ENCODE results near the gene ASH1L.
A peak's percentile ranks its signal among the peaks of the same experiment; 100 is the strongest.

The ASH1L gene

GRCh38 chr1:155320661-155321617 lies 241.7 kb downstream of the ASH1L start, which contains the start of gene RUSC1:
TSS of gene RUSC1 (plus strand) at chr1:155320894. CDS start at chr1:155321774, 880 bp downstream.
- Histone ChIP-seq H3K9ac (ENCODE audit: low read length in 2 of 2) (peak within 1 kb of the TSS; percentile 62 to 71), H3K36me3 (ENCODE audit: control insufficient read depth in 2 of 2, insufficient read depth in 2 of 2, low read length in 2 of 2) (peaks cover 3 to 6% of the 10 kb centered on the region in 2 donors), H3K9me3 (ENCODE audit: control insufficient read depth in 2 of 2, low read length in 2 of 2) (no peaks in the 10 kb centered on the region), H3K27ac (ENCODE audit: low read length) (peak within 1 kb of the TSS; percentile 88), H3K27me3 (ENCODE audit: control insufficient read depth in 1 of 2, insufficient read depth in 2 of 2, low read length in 2 of 2) (no peaks in the 10 kb centered on the region), H3K4me1 (ENCODE audit: control insufficient read depth, insufficient read depth, low read length) (peaks cover 53% of the 10 kb centered on the region), H3K4me3 (ENCODE audit: low read length in 2 of 2) (peak within 1 kb of the TSS; percentile 73 to 91)

- Histone ChIP-seq H3K27me3 (ENCODE audit: control insufficient read depth in 1 of 2, insufficient read depth in 2 of 2, low read length in 2 of 2) (no peaks in the 10 kb centered on the region), H3K9ac (ENCODE audit: low read length in 2 of 2) (peak overlapping the region; percentile 62 to 71), H3K4me3 (ENCODE audit: low read length in 2 of 2) (peak overlapping the region; percentile 73 to 91), H3K27ac (ENCODE audit: low read length) (peak overlapping the region; percentile 88), H3K9me3 (ENCODE audit: control insufficient read depth in 2 of 2, low read length in 2 of 2) (no peaks in the 10 kb centered on the region), H3K4me1 (ENCODE audit: control insufficient read depth, insufficient read depth, low read length) (peaks cover 46% of the 10 kb centered on the region), H3K36me3 (ENCODE audit: control insufficient read depth in 2 of 2, insufficient read depth in 2 of 2, low read length in 2 of 2) (peaks cover 3 to 6% of the 10 kb centered on the region in 2 donors)
These were observed 242.4 kb downstream of the ASH1L start for GRCh38 chr1:155320252-155320651.

- Histone ChIP-seq H3K9ac (ENCODE audit: low read length in 2 of 2) (no peak overlapping the region), H3K4me1 (ENCODE audit: control insufficient read depth, insufficient read depth, low read length) (peaks cover 42% of the 10 kb centered on the region), H3K27ac (ENCODE audit: low read length) (no peak overlapping the region), H3K36me3 (ENCODE audit: control insufficient read depth in 2 of 2, insufficient read depth in 2 of 2, low read length in 2 of 2) (peaks cover 8 to 9% of the 10 kb centered on the region in 2 donors), H3K4me3 (ENCODE audit: low read length in 2 of 2) (no peak overlapping the region), H3K27me3 (ENCODE audit: control insufficient read depth in 1 of 2, insufficient read depth in 2 of 2, low read length in 2 of 2) (no peaks in the 10 kb centered on the region), H3K9me3 (ENCODE audit: control insufficient read depth in 2 of 2, low read length in 2 of 2) (no peaks in the 10 kb centered on the region)
These were observed 243.1 kb downstream of the ASH1L start for GRCh38 chr1:155319536-155319935.

GRCh38 chr1:155318082-155318481 lies 244.5 kb downstream of the ASH1L start:
- Histone ChIP-seq H3K36me3 (ENCODE audit: control insufficient read depth in 2 of 2, insufficient read depth in 2 of 2, low read length in 2 of 2) (peaks cover 12 to 13% of the 10 kb centered on the region in 2 donors), H3K27ac (ENCODE audit: low read length) (no peak overlapping the region), H3K4me3 (ENCODE audit: low read length in 2 of 2) (no peak overlapping the region), H3K4me1 (ENCODE audit: control insufficient read depth, insufficient read depth, low read length) (peaks cover 34% of the 10 kb centered on the region), H3K9me3 (ENCODE audit: control insufficient read depth in 2 of 2, low read length in 2 of 2) (no peaks in the 10 kb centered on the region), H3K27me3 (ENCODE audit: control insufficient read depth in 1 of 2, insufficient read depth in 2 of 2, low read length in 2 of 2) (no peaks in the 10 kb centered on the region), H3K9ac (ENCODE audit: low read length in 2 of 2) (no peak overlapping the region)

GRCh38 chr1:155316922-155317321 lies 245.7 kb downstream of the ASH1L start:
- Histone ChIP-seq H3K4me3 (ENCODE audit: low read length in 2 of 2) (no peak overlapping the region), H3K36me3 (ENCODE audit: control insufficient read depth in 2 of 2, insufficient read depth in 2 of 2, low read length in 2 of 2) (peaks cover 16% of the 10 kb centered on the region in 2 donors), H3K27me3 (ENCODE audit: control insufficient read depth in 1 of 2, insufficient read depth in 2 of 2, low read length in 2 of 2) (no peaks in the 10 kb centered on the region), H3K4me1 (ENCODE audit: control insufficient read depth, insufficient read depth, low read length) (peaks cover 26% of the 10 kb centered on the region), H3K9ac (ENCODE audit: low read length in 2 of 2) (no peak overlapping the region), H3K27ac (ENCODE audit: low read length) (no peak overlapping the region), H3K9me3 (ENCODE audit: control insufficient read depth in 2 of 2, low read length in 2 of 2) (no peaks in the 10 kb centered on the region)

GRCh38 chr1:155313261-155313660 lies 249.3 kb downstream of the ASH1L start:
- no peak overlapping the region for H3K9ac ChIP-seq (ENCODE audit: low read length in 2 of 2)
- H3K4me3 ChIP-seq (ENCODE audit: low read length in 2 of 2): no peak overlapping the region
- H3K27me3 ChIP-seq (ENCODE audit: control insufficient read depth in 1 of 2, insufficient read depth in 2 of 2, low read length in 2 of 2): no peaks in the 10 kb centered on the region
- H3K4me1 ChIP-seq (ENCODE audit: control insufficient read depth, insufficient read depth, low read length): peaks cover 14% of the 10 kb centered on the region
- no peaks in the 10 kb centered on the region for H3K9me3 ChIP-seq (ENCODE audit: control insufficient read depth in 2 of 2, low read length in 2 of 2)
- H3K36me3 ChIP-seq (ENCODE audit: control insufficient read depth in 2 of 2, insufficient read depth in 2 of 2, low read length in 2 of 2): peaks cover 13 to 14% of the 10 kb centered on the region in 2 donors
- H3K27ac ChIP-seq (ENCODE audit: low read length): no peak overlapping the region

GRCh38 chr1:155309423-155310021 lies 253.1 kb downstream of the ASH1L start:
- H3K27ac ChIP-seq (ENCODE audit: low read length): peak overlapping the region; percentile 46
- no peaks in the 10 kb centered on the region for H3K27me3 ChIP-seq (ENCODE audit: control insufficient read depth in 1 of 2, insufficient read depth in 2 of 2, low read length in 2 of 2)
- peaks cover 8 to 9% of the 10 kb centered on the region in 2 donors for H3K36me3 ChIP-seq (ENCODE audit: control insufficient read depth in 2 of 2, insufficient read depth in 2 of 2, low read length in 2 of 2)
- H3K4me1 ChIP-seq (ENCODE audit: control insufficient read depth, insufficient read depth, low read length): peaks cover 17% of the 10 kb centered on the region
- H3K4me3 ChIP-seq (ENCODE audit: low read length in 2 of 2): peak overlapping the region; percentile 92 to 98
- H3K9ac ChIP-seq (ENCODE audit: low read length in 2 of 2): peak overlapping the region; percentile 91 to 96
- no peaks in the 10 kb centered on the region for H3K9me3 ChIP-seq (ENCODE audit: control insufficient read depth in 2 of 2, low read length in 2 of 2)

GRCh38 chr1:155308493-155309422 lies 253.8 kb downstream of the ASH1L start, which contains the start of gene FDPS:
TSS of gene FDPS (plus strand) at chr1:155308866. CDS start at chr1:155309790, 924 bp downstream.
- Histone ChIP-seq H3K4me1 (ENCODE audit: control insufficient read depth, insufficient read depth, low read length) (peaks cover 17% of the 10 kb centered on the region), H3K4me3 (ENCODE audit: low read length in 2 of 2) (peak within 1 kb of the TSS; percentile 92 to 98), H3K27me3 (ENCODE audit: control insufficient read depth in 1 of 2, insufficient read depth in 2 of 2, low read length in 2 of 2) (no peaks in the 10 kb centered on the region), H3K27ac (ENCODE audit: low read length) (peak within 1 kb of the TSS; percentile 46), H3K36me3 (ENCODE audit: control insufficient read depth in 2 of 2, insufficient read depth in 2 of 2, low read length in 2 of 2) (peaks cover 8 to 9% of the 10 kb centered on the region in 2 donors), H3K9me3 (ENCODE audit: control insufficient read depth in 2 of 2, low read length in 2 of 2) (no peaks in the 10 kb centered on the region), H3K9ac (ENCODE audit: low read length in 2 of 2) (peak within 1 kb of the TSS; percentile 91 to 96)

- Histone ChIP-seq H3K4me3 (ENCODE audit: low read length in 2 of 2) (no peak overlapping the region), H3K27ac (ENCODE audit: low read length) (no peak overlapping the region), H3K36me3 (ENCODE audit: control insufficient read depth in 2 of 2, insufficient read depth in 2 of 2, low read length in 2 of 2) (peaks cover 2 to 5% of the 10 kb centered on the region in 2 donors), H3K9ac (ENCODE audit: low read length in 2 of 2) (no peak overlapping the region), H3K27me3 (ENCODE audit: control insufficient read depth in 1 of 2, insufficient read depth in 2 of 2, low read length in 2 of 2) (no peaks in the 10 kb centered on the region), H3K4me1 (ENCODE audit: control insufficient read depth, insufficient read depth, low read length) (peaks cover 17% of the 10 kb centered on the region), H3K9me3 (ENCODE audit: control insufficient read depth in 2 of 2, low read length in 2 of 2) (no peaks in the 10 kb centered on the region)
These were observed 255.3 kb downstream of the ASH1L start for GRCh38 chr1:155307247-155307740.

All from stomach smooth muscle (tissue), 2 donors.